ENCODE data around the gene DUSP3. TPM values are rescaled to one million over a fixed set of nuclear protein-coding genes. Genes with fewer than 3 reads are reported as not detected.
A peak's percentile ranks its signal among the peaks of the same experiment; 100 is the strongest.

Gene DUSP3
- total RNA-seq, 1 experiment from 2014 or later = 38.4 TPM

- intact Hi-C loops (cut with micrococcal nuclease; ENCODE audit: unreplicated experiment) = no loop called here
- CTCF ChIA-PET = interaction anchor here (0.6 to 1.8 kb wide), 2 partner anchors 45 to 182 kb away, joined by 3 to 7 read pairs; no protein-coding TSS in a partner anchor
- H3K4me2 ChIP-seq = peak within 1 kb of the TSS; percentile 50; the same call in 1 of the 2 replicates
- POLR2A ChIA-PET (ENCODE audit: unreplicated experiment) = interaction anchor here (0.5 to 0.6 kb wide), 2 partner anchors 34 to 64 kb away, joined by 4 to 5 read pairs; no protein-coding TSS in a partner anchor
- H3K79me2 ChIP-seq (ENCODE audit: low read depth) = no peaks in the 10 kb centered on the region
- no peak within 1 kb of the TSS for H3K27ac ChIP-seq
- no peak within 1 kb of the TSS for H2AFZ ChIP-seq
- TF ChIP-seq EZH2 (IDR thresholded peaks at IDR 0.05; ENCODE audit: low read depth) (no peak), CTCF (conservative IDR thresholded peaks at IDR 0.05) (no peak)
- no TSS peak for BruUV-seq (replicated peaks)
- H3K9me2 ChIP-seq (ENCODE audit: insufficient read depth) = no peaks in the 10 kb centered on the region
- H3K4me3 ChIP-seq = no peak within 1 kb of the TSS
- DNase-seq = no peak
- H3K36me3 ChIP-seq (ENCODE audit: low read depth) = no peaks in the 10 kb centered on the region
- no peaks in the 10 kb centered on the region for H3K27me3 ChIP-seq (ENCODE audit: insufficient read depth, low read depth)
- H4K20me1 ChIP-seq (ENCODE audit: insufficient read depth) = no peaks in the 10 kb centered on the region
- no peaks in the 10 kb centered on the region for H3K9me3 ChIP-seq (ENCODE audit: insufficient read depth, low read depth)
- peaks cover 23% of the 10 kb centered on the region for H3K4me1 ChIP-seq (replicated peaks; ENCODE audit: insufficient read depth)
- peaks cover 23% of the 10 kb centered on the region; the same call in 1 of the 2 replicates for H3F3A ChIP-seq (ENCODE audit: insufficient read depth, low read depth)
Measured at GRCh38 chr17:43758497-43759174, 20.1 kb downstream of the DUSP3 start, which contains the start of gene SOST. TSS of gene SOST (minus strand) at chr17:43758791. CDS start at chr17:43758741, 50 bp downstream.

GRCh38 chr17:43758086-43758485 lies 20.7 kb downstream of the DUSP3 start:
- H2AFZ ChIP-seq = no peak overlapping the region
- no peak overlapping the region for H3K4me3 ChIP-seq
- H3F3A ChIP-seq (ENCODE audit: insufficient read depth, low read depth) = peaks cover 23% of the 10 kb centered on the region; the same call in 1 of the 2 replicates
- no peak for TF ChIP-seq EZH2 (IDR thresholded peaks at IDR 0.05; ENCODE audit: low read depth)
- no peak for TF ChIP-seq CTCF (conservative IDR thresholded peaks at IDR 0.05)
- H3K27me3 ChIP-seq (ENCODE audit: insufficient read depth, low read depth) = no peaks in the 10 kb centered on the region
- CTCF ChIA-PET = interaction anchor here (0.6 kb wide), 1 partner anchor 181 kb away, joined by 3 read pairs; no protein-coding TSS in a partner anchor
- H3K9me2 ChIP-seq (ENCODE audit: insufficient read depth) = no peaks in the 10 kb centered on the region
- no peak overlapping the region for H3K4me2 ChIP-seq
- H3K4me1 ChIP-seq (replicated peaks; ENCODE audit: insufficient read depth) = peaks cover 28% of the 10 kb centered on the region
- H3K36me3 ChIP-seq (ENCODE audit: low read depth) = no peaks in the 10 kb centered on the region
- H3K79me2 ChIP-seq (ENCODE audit: low read depth) = no peaks in the 10 kb centered on the region
- no peaks in the 10 kb centered on the region for H4K20me1 ChIP-seq (ENCODE audit: insufficient read depth)
- DNase-seq = no peak
- intact Hi-C loops (cut with micrococcal nuclease; ENCODE audit: unreplicated experiment) = no loop called here
- no peaks in the 10 kb centered on the region for H3K9me3 ChIP-seq (ENCODE audit: insufficient read depth, low read depth)
- H3K27ac ChIP-seq = no peak overlapping the region
- no TSS peak for BruUV-seq (replicated peaks)
- POLR2A ChIA-PET (ENCODE audit: unreplicated experiment) = interaction anchor here (0.5 to 0.6 kb wide), 2 partner anchors 34 to 63 kb away, joined by 4 to 5 read pairs; no protein-coding TSS in a partner anchor

GRCh38 chr17:43757171-43757660 lies 21.6 kb downstream of the DUSP3 start:
- H3K36me3 ChIP-seq (ENCODE audit: low read depth) = no peaks in the 10 kb centered on the region
- no peaks in the 10 kb centered on the region for H3K79me2 ChIP-seq (ENCODE audit: low read depth)
- H3K4me2 ChIP-seq = no peak overlapping the region
- DNase-seq = no peak
- ChIA-PET POLR2A (ENCODE audit: unreplicated experiment) (interaction anchor here (0.5 kb wide), 1 partner anchor 160 kb away, joined by 3 read pairs; no protein-coding TSS in a partner anchor), CTCF (interaction anchor here (0.5 kb wide), 1 partner anchor 72 kb away, joined by 11 read pairs; no protein-coding TSS in a partner anchor)
- no peak overlapping the region for H3K27ac ChIP-seq
- no TSS peak for BruUV-seq (replicated peaks)
- peaks cover 23% of the 10 kb centered on the region; the same call in 1 of the 2 replicates for H3F3A ChIP-seq (ENCODE audit: insufficient read depth, low read depth)
- no peaks in the 10 kb centered on the region for H3K9me3 ChIP-seq (ENCODE audit: insufficient read depth, low read depth)
- H4K20me1 ChIP-seq (ENCODE audit: insufficient read depth) = no peaks in the 10 kb centered on the region
- no peak overlapping the region for H3K4me3 ChIP-seq
- intact Hi-C loops (cut with micrococcal nuclease; ENCODE audit: unreplicated experiment) = no loop called here
- H3K9me2 ChIP-seq (ENCODE audit: insufficient read depth) = no peaks in the 10 kb centered on the region
- peaks cover 31% of the 10 kb centered on the region for H3K4me1 ChIP-seq (replicated peaks; ENCODE audit: insufficient read depth)
- no peaks in the 10 kb centered on the region for H3K27me3 ChIP-seq (ENCODE audit: insufficient read depth, low read depth)
- H2AFZ ChIP-seq = no peak overlapping the region
- no peak for TF ChIP-seq EZH2 (IDR thresholded peaks at IDR 0.05; ENCODE audit: low read depth)
- no peak for TF ChIP-seq CTCF (conservative IDR thresholded peaks at IDR 0.05)

All from PC-9 (cell line).